Astrocyte (in vitro differentiated cells and primary cell): ENCODE results near the gene ABCC11.

Experiments
- EZH2 ChIP-seq: IDR thresholded peaks from 2 replicates; pipeline ENCODE4 v1.6.1; 2012; ENCODE audit warnings: mild to moderate bottlenecking, low read length, inconsistent platforms; ENCODE audit not compliant: insufficient read depth
- TF ChIP-seq, protein P1 (sequence below): IDR thresholded peaks from 2 replicates; pipeline ENCODE4 v1.5.1; 2011; ENCODE audit warnings: low read depth, mild to moderate bottlenecking, inconsistent platforms, low read length, moderate library complexity; ENCODE audit not compliant: insufficient read depth

DNA sequence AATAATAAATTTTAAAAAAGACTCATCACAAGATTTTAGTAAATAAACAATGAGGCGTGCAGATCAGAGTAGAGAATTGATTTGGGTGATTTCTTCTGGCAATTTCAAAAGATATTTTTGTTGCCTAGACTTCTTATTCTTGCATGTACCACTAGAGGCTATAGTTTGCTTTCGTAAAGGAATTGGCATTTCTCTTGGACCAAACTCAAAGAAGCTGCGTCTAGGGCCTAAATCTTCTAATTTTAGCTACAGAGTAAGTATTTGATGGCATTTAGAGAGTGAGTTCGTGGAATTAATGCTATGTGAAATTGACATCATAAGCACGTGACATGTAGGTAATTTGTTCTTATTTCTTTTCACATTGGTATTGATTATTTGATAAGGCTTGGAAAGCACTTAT lies 24.4 kb upstream of the ABCC11 start:
- TF ChIP-seq EZH2: no peak
- TF ChIP-seq, protein P1, sequence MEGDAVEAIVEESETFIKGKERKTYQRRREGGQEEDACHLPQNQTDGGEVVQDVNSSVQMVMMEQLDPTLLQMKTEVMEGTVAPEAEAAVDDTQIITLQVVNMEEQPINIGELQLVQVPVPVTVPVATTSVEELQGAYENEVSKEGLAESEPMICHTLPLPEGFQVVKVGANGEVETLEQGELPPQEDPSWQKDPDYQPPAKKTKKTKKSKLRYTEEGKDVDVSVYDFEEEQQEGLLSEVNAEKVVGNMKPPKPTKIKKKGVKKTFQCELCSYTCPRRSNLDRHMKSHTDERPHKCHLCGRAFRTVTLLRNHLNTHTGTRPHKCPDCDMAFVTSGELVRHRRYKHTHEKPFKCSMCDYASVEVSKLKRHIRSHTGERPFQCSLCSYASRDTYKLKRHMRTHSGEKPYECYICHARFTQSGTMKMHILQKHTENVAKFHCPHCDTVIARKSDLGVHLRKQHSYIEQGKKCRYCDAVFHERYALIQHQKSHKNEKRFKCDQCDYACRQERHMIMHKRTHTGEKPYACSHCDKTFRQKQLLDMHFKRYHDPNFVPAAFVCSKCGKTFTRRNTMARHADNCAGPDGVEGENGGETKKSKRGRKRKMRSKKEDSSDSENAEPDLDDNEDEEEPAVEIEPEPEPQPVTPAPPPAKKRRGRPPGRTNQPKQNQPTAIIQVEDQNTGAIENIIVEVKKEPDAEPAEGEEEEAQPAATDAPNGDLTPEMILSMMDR: no peak
